Measurements from ENCODE around the gene KLB. TPM values are rescaled to one million over a fixed set of nuclear protein-coding genes. Genes with fewer than 3 reads are reported as not detected.
"Not testable (repeated sequence)": the region's sequence is repeated elsewhere in the genome, so short reads cannot be mapped to it uniquely, and the experiment has no call there.

KLB gene
- total RNA-seq, 1 experiment from 2014 or later: not detected

DNA sequence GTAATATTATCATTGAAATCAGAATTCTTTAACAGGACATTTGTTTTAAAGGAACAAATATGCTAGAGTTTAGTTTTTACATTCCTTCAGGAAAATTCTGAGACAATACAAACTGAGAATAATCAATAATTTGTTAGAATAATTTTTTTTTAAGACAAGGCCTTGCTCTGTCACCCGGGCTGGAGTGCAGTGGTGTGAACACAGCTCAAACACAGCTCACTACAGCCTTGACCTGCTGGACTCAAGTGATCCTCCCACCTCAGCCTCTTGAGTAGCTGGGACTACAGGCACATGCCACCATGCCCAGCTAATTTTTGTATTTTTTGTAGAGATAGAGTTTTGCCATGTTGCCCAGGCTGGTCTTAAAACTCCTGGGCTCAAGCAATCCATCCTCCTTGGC is 18.6 kb downstream of the KLB start:
- intact Hi-C loops (cut with micrococcal nuclease); POLR2A ChIA-PET: not testable (repeated sequence)
- CTCF ChIA-PET: interaction anchor here (0.6 to 1.5 kb wide), 2 partner anchors 21 to 232 kb away, joined by 3 read pairs; no protein-coding TSS in a partner anchor

GRCh38 chr4:39426728-39427127 is 20.0 kb downstream of the KLB start:
- CTCF ChIA-PET: no interaction called here
- no peak for ATAC-seq
- BruUV-seq (replicated peaks): no TSS peak
- no peak overlapping the region for H3K27ac ChIP-seq (ENCODE audit: low read depth, low read length)
- intact Hi-C loops (cut with micrococcal nuclease): no loop called here
- TF ChIP-seq EGR1 (IDR thresholded peaks at IDR 0.05; ENCODE audit: low read depth): no peak
- no peaks in the 10 kb centered on the region for H3K27me3 ChIP-seq (ENCODE audit: insufficient read depth, low read length)
- peaks cover 0 to 5% of the 10 kb centered on the region in 2 experiments; a peak in 2 of 4 replicates for H3K4me1 ChIP-seq (ENCODE audit: control insufficient read depth in 1 of 2, insufficient read depth in 2 of 2, low read length in 2 of 2)
- H3K4me3 ChIP-seq (replicated peaks in 1 of 2; ENCODE audit: low read depth in 1 of 2, low read length in 2 of 2): no peak overlapping the region
- H2AFZ ChIP-seq (ENCODE audit: low read depth, low read length, poor library complexity, severe bottlenecking): no peak overlapping the region
- no peaks in the 10 kb centered on the region for H4K20me1 ChIP-seq (ENCODE audit: insufficient read depth)
- H3K9ac ChIP-seq (ENCODE audit: low read length): no peak overlapping the region
- H3K36me3 ChIP-seq (ENCODE audit: control insufficient read depth in 1 of 2, insufficient read depth in 2 of 2, low read length in 2 of 2): no peaks in the 10 kb centered on the region
- RAD21 ChIA-PET (ENCODE audit: low non-redundant PET in 1 of 2, low total read pairs in 2 of 2, uncharacterized antibody in 2 of 2, unreplicated experiment in 2 of 2): no interaction called here
- POLR2A ChIA-PET: no interaction called here
- no peak overlapping the region for H3K4me2 ChIP-seq (ENCODE audit: low read length)
- no peak for DNase-seq (ENCODE audit: low read depth, low spot score)
- H3K9me3 ChIP-seq (ENCODE audit: control insufficient read depth in 1 of 2, insufficient read depth in 1 of 2, low read depth in 1 of 2, low read length in 2 of 2): no peaks in the 10 kb centered on the region
- no peaks in the 10 kb centered on the region for H3K79me2 ChIP-seq (ENCODE audit: insufficient read depth, low read length)
- H3K9me2 ChIP-seq (ENCODE audit: insufficient read depth): no peaks in the 10 kb centered on the region

More for the DNA sequence above, 18.6 kb downstream of the KLB start:
- H3K9me3 ChIP-seq (ENCODE audit: control insufficient read depth in 1 of 2, insufficient read depth in 1 of 2, low read depth in 1 of 2, low read length in 2 of 2); H3K27me3 ChIP-seq (ENCODE audit: insufficient read depth, low read length); H3K4me2 ChIP-seq (ENCODE audit: low read length); BruUV-seq (replicated peaks); H3K27ac ChIP-seq (ENCODE audit: low read depth, low read length); H4K20me1 ChIP-seq (ENCODE audit: insufficient read depth); DNase-seq (ENCODE audit: low read depth, low spot score); H3K4me3 ChIP-seq (replicated peaks in 1 of 2; ENCODE audit: low read depth in 1 of 2, low read length in 2 of 2); H2AFZ ChIP-seq (ENCODE audit: low read depth, low read length, poor library complexity, severe bottlenecking); H3K4me1 ChIP-seq (ENCODE audit: control insufficient read depth in 1 of 2, insufficient read depth in 2 of 2, low read length in 2 of 2); H3K36me3 ChIP-seq (ENCODE audit: control insufficient read depth in 1 of 2, insufficient read depth in 2 of 2, low read length in 2 of 2); H3K9me2 ChIP-seq (ENCODE audit: insufficient read depth); RAD21 ChIA-PET (ENCODE audit: low non-redundant PET in 1 of 2, low total read pairs in 2 of 2, uncharacterized antibody in 2 of 2, unreplicated experiment in 2 of 2); ATAC-seq; H3K79me2 ChIP-seq (ENCODE audit: insufficient read depth, low read length); H3K9ac ChIP-seq (ENCODE audit: low read length): not testable (repeated sequence)

DNA sequence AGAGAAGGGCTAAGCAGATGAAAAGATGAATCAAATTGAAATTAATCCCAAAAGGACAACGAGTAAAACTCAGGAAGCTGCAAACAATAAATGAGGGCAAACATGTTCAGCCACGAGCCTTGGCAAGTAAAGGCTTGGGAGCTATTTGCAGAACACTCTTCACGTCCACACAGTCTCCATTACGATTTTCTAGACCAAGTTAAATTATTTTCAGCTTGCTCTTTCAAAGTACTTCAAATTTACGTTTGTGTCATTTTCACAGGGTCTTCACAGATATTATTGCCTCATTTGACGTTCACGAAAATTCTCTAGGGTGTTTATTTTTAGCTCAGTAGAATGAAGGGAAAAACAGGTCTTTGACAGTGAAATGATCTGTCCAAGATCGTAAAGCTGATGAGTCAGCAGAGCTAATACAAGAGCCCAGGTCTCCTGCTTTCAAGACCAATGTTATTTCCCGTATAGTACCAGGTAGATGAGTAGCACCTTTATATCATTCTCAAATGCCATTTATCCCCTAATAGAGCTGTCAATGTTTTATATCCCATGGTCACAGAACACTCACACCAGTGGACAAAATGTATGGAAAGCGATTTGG is 20.9 kb downstream of the KLB start:
- no peaks in the 10 kb centered on the region for H3K9me2 ChIP-seq (ENCODE audit: insufficient read depth)
- no peak for TF ChIP-seq POLR2A (IDR thresholded peaks at IDR 0.05; ENCODE audit: borderline replicate concordance, extremely low read depth, insufficient read depth, insufficient read length)
- no peak for TF ChIP-seq EGR1 (IDR thresholded peaks at IDR 0.05; ENCODE audit: low read depth)
- TF ChIP-seq ZNF274 (IDR thresholded peaks at IDR 0.05; ENCODE audit: low read depth, low read length): no peak
- TF ChIP-seq TCF7L2 (IDR thresholded peaks at IDR 0.05; ENCODE audit: borderline replicate concordance, extremely low read depth, insufficient read depth, insufficient read length): no peak
- no peak for TF ChIP-seq CBX3 (IDR thresholded peaks at IDR 0.05; ENCODE audit: low read depth)
- no peak for TF ChIP-seq EZH2phosphoT487 (IDR thresholded peaks at IDR 0.05; ENCODE audit: borderline replicate concordance)
- no peak for TF ChIP-seq ZFX (IDR thresholded peaks at IDR 0.05)
- no peak for TF ChIP-seq SRF (IDR thresholded peaks at IDR 0.05; ENCODE audit: low read depth)
- TF ChIP-seq FOSL1 (IDR thresholded peaks at IDR 0.05; ENCODE audit: low read depth): no peak
- no peak for TF ChIP-seq ELF1 (IDR thresholded peaks at IDR 0.05; ENCODE audit: borderline replicate concordance, low read depth)
- TF ChIP-seq YY1 (IDR thresholded peaks at IDR 0.05; ENCODE audit: extremely low read depth, insufficient replicate concordance, low read depth, low read length): no peak
- no peak overlapping the region for H3K4me2 ChIP-seq (ENCODE audit: low read length)
- no peak overlapping the region for H3K27ac ChIP-seq (ENCODE audit: low read depth, low read length)
- H3K9ac ChIP-seq (ENCODE audit: low read length): no peak overlapping the region
- ChIA-PET CTCF (no interaction called here), POLR2A (interaction anchor here (0.9 kb wide), 1 partner anchor 31 kb away, joined by 3 read pairs; the partner anchor contains the start of genes LIAS and RPL9), RAD21 (ENCODE audit: low non-redundant PET in 1 of 2, low total read pairs in 2 of 2, uncharacterized antibody in 2 of 2, unreplicated experiment in 2 of 2) (no interaction called here)
- DNase-seq (ENCODE audit: low read depth, low spot score) (no peak), ATAC-seq (no peak)
- H2AFZ ChIP-seq (ENCODE audit: low read depth, low read length, poor library complexity, severe bottlenecking): peak overlapping the region; percentile 78
- no TSS peak for BruUV-seq (replicated peaks)
- no peaks in the 10 kb centered on the region for H3K36me3 ChIP-seq (ENCODE audit: control insufficient read depth in 1 of 2, insufficient read depth in 2 of 2, low read length in 2 of 2)
- no peaks in the 10 kb centered on the region for H3K9me3 ChIP-seq (ENCODE audit: control insufficient read depth in 1 of 2, insufficient read depth in 1 of 2, low read depth in 1 of 2, low read length in 2 of 2)
- H3K4me3 ChIP-seq (replicated peaks in 1 of 2; ENCODE audit: low read depth in 1 of 2, low read length in 2 of 2): no peak overlapping the region
- H3K27me3 ChIP-seq (ENCODE audit: insufficient read depth, low read length): no peaks in the 10 kb centered on the region
- no peaks in the 10 kb centered on the region for H3K4me1 ChIP-seq (ENCODE audit: control insufficient read depth in 1 of 2, insufficient read depth in 2 of 2, low read length in 2 of 2)
- intact Hi-C loops (cut with micrococcal nuclease): no loop called here
- no peaks in the 10 kb centered on the region for H4K20me1 ChIP-seq (ENCODE audit: insufficient read depth)
- no peaks in the 10 kb centered on the region for H3K79me2 ChIP-seq (ENCODE audit: insufficient read depth, low read length)

Data from HCT116 (cell line).